ENCODE results near the gene SYT3. TPM values are rescaled to one million over a fixed set of nuclear protein-coding genes. Genes with fewer than 3 reads are reported as not detected.
A peak's percentile ranks its signal among the peaks of the same experiment; 100 is the strongest.

Gene SYT3
- total RNA-seq, 2 experiments from 2014 or later, result 0.16 to 0.17 TPM

DNA sequence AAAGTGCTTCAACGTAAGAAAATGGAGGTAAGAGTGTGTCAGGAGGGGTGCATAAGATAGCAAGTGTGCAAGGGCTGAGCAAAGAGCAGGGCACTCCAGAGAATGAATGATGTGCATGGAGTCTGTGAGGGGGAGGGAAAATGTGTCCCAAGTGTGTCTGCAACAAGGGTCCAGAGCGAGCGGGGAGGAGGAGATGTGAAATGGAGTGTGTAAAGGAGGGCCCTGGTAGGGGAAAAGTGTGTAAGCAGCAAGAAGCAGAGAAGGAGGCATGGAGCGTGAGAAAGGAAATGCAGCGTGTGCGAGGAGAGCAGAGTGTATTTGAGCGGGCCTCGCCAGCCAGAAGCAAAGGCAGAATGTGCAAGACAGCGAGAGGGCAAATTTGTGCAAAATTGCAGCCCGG is 21.3 kb upstream of the SYT3 start:
- Histone ChIP-seq H3K9me3 (ENCODE audit: low read length) (no peaks in the 10 kb centered on the region), H3K4me3 (ENCODE audit: low read depth, low read length, poor library complexity, severe bottlenecking) (no peak overlapping the region), H3K79me2 (ENCODE audit: insufficient read depth, low read depth, low read length) (no peaks in the 10 kb centered on the region), H2AFZ (ENCODE audit: low read length) (no peak overlapping the region), H3K27ac (ENCODE audit: low read depth, low read length, poor library complexity, severe bottlenecking) (no peak overlapping the region), H3K36me3 (ENCODE audit: insufficient read depth, low read length) (no peaks in the 10 kb centered on the region), H4K20me1 (ENCODE audit: insufficient read depth, low read length) (no peaks in the 10 kb centered on the region), H3K4me1 (ENCODE audit: insufficient read depth, low read length, poor library complexity, severe bottlenecking) (peaks cover 22% of the 10 kb centered on the region), H3K9me2 (ENCODE audit: insufficient read depth, low read length) (no peaks in the 10 kb centered on the region), H3K4me2 (ENCODE audit: low read length) (no peak overlapping the region)
- no peak for DNase-seq (ENCODE audit: low spot score)
- CTCF ChIA-PET (ENCODE audit: unreplicated experiment), result no interaction called here
- BruUV-seq (replicated peaks), result no TSS peak
- intact Hi-C loops (cut with micrococcal nuclease; ENCODE audit: unreplicated experiment), result no loop called here
- TF ChIP-seq EZH2phosphoT487 (IDR thresholded peaks at IDR 0.05; ENCODE audit: borderline replicate concordance, low read depth, low read length), result no peak
- TF ChIP-seq, protein P1, sequence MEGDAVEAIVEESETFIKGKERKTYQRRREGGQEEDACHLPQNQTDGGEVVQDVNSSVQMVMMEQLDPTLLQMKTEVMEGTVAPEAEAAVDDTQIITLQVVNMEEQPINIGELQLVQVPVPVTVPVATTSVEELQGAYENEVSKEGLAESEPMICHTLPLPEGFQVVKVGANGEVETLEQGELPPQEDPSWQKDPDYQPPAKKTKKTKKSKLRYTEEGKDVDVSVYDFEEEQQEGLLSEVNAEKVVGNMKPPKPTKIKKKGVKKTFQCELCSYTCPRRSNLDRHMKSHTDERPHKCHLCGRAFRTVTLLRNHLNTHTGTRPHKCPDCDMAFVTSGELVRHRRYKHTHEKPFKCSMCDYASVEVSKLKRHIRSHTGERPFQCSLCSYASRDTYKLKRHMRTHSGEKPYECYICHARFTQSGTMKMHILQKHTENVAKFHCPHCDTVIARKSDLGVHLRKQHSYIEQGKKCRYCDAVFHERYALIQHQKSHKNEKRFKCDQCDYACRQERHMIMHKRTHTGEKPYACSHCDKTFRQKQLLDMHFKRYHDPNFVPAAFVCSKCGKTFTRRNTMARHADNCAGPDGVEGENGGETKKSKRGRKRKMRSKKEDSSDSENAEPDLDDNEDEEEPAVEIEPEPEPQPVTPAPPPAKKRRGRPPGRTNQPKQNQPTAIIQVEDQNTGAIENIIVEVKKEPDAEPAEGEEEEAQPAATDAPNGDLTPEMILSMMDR (conservative IDR thresholded peaks at IDR 0.05; ENCODE audit: low read length), result no peak
- POLR2A ChIA-PET, result no interaction called here

DNA sequence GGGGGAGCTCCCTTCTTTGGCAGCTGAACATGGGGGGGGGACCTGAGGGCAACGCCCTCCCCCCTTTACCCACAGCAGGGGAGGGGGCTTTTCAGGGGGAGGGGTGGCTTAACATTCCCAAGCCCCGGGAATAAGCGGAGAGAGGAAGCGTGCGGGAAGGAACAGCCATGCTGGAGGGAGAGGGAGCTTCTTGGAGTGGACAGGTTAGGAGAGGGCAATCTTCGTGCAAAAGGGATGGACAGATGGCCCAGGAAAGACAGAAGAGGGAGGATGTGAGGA is 20.3 kb upstream of the SYT3 start:
- peaks cover 22% of the 10 kb centered on the region for H3K4me1 ChIP-seq (ENCODE audit: insufficient read depth, low read length, poor library complexity, severe bottlenecking)
- no TSS peak for BruUV-seq (replicated peaks)
- H3K79me2 ChIP-seq (ENCODE audit: insufficient read depth, low read depth, low read length), result no peaks in the 10 kb centered on the region
- no peak overlapping the region for H3K4me3 ChIP-seq (ENCODE audit: low read depth, low read length, poor library complexity, severe bottlenecking)
- intact Hi-C loops (cut with micrococcal nuclease; ENCODE audit: unreplicated experiment), result no loop called here
- CTCF ChIA-PET (ENCODE audit: unreplicated experiment), result no interaction called here
- H2AFZ ChIP-seq (ENCODE audit: low read length), result no peak overlapping the region
- H3K4me2 ChIP-seq (ENCODE audit: low read length), result no peak overlapping the region
- H3K36me3 ChIP-seq (ENCODE audit: insufficient read depth, low read length), result no peaks in the 10 kb centered on the region
- POLR2A ChIA-PET, result no interaction called here
- no peak overlapping the region for H3K27ac ChIP-seq (ENCODE audit: low read depth, low read length, poor library complexity, severe bottlenecking)
- TF ChIP-seq, protein P1 (conservative IDR thresholded peaks at IDR 0.05; ENCODE audit: low read length), result no peak
- DNase-seq (ENCODE audit: low spot score), result no peak
- no peaks in the 10 kb centered on the region for H3K9me3 ChIP-seq (ENCODE audit: low read length)
- H4K20me1 ChIP-seq (ENCODE audit: insufficient read depth, low read length), result no peaks in the 10 kb centered on the region
- no peaks in the 10 kb centered on the region for H3K9me2 ChIP-seq (ENCODE audit: insufficient read depth, low read length)

DNA sequence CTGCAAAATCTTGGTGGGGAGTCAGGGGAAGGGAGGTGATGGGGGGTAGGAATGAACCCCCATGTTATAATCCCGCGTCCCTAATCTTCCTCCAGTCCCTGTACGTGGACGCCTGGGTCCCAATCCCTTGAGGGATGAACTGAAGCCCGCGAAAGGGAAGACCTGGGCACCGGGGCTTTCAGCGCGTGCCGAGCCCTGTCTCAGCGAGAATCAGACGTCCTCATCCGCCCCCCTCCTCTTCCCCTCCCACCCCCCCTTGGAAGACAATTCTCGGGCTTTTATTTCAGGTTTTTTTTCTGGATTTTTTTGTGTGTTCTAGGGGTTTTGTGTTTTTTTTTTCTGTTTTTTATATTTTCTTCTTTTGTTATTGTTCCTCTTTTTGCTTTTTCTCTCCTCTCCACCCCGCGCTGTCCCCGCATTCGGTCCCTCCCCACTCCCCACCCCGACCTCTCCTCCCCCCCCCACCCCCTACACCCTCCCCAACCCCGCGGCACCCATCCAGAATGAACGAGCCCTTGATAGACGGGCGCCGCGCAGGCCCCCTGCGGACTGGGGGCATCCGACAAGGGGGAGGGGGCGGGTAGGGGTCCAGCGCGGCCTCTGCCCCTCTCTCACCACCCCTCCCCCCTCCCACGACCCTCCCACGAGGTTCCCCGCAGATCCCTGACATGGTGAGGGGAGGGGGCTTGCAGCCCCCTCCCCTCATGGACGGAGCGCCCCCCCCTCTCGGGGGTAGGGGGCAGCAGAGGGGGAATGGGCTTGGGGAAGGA is 19.8 kb upstream of the SYT3 start:
- no peaks in the 10 kb centered on the region for H3K79me2 ChIP-seq (ENCODE audit: insufficient read depth, low read depth, low read length)
- TF ChIP-seq EZH2phosphoT487 (IDR thresholded peaks at IDR 0.05; ENCODE audit: borderline replicate concordance, low read depth, low read length), result no peak
- TF ChIP-seq, protein P1 (conservative IDR thresholded peaks at IDR 0.05; ENCODE audit: low read length), result no peak
- CTCF ChIA-PET (ENCODE audit: unreplicated experiment), result no interaction called here
- H3K27ac ChIP-seq (ENCODE audit: low read depth, low read length, poor library complexity, severe bottlenecking), result no peak overlapping the region
- intact Hi-C loops (cut with micrococcal nuclease; ENCODE audit: unreplicated experiment), result loop anchor here (1.0 to 5.0 kb wide), 3 partner anchors 51 to 292 kb away; partner anchors contain the start of gene NAPSA
- no peak for DNase-seq (ENCODE audit: low spot score)
- no TSS peak for BruUV-seq (replicated peaks)
- no peaks in the 10 kb centered on the region for H3K9me3 ChIP-seq (ENCODE audit: low read length)
- H3K36me3 ChIP-seq (ENCODE audit: insufficient read depth, low read length), result no peaks in the 10 kb centered on the region
- H2AFZ ChIP-seq (ENCODE audit: low read length), result no peak overlapping the region
- POLR2A ChIA-PET, result no interaction called here
- peaks cover 22% of the 10 kb centered on the region for H3K4me1 ChIP-seq (ENCODE audit: insufficient read depth, low read length, poor library complexity, severe bottlenecking)
- no peaks in the 10 kb centered on the region for H4K20me1 ChIP-seq (ENCODE audit: insufficient read depth, low read length)
- peak overlapping the region; percentile 70 for H3K4me3 ChIP-seq (ENCODE audit: low read depth, low read length, poor library complexity, severe bottlenecking)
- peak overlapping the region; percentile 71 for H3K4me2 ChIP-seq (ENCODE audit: low read length)
- H3K9me2 ChIP-seq (ENCODE audit: insufficient read depth, low read length), result no peaks in the 10 kb centered on the region

Data from OCI-LY7 (cell line).